ENCODE measurements around the gene PRSS8. TPM values are rescaled to one million over a fixed set of nuclear protein-coding genes. Genes with fewer than 3 reads are reported as not detected.
A peak's percentile ranks its signal among the peaks of the same experiment; 100 is the strongest.

Gene PRSS8
- total RNA-seq, 1 experiment from 2014 or later = 42.6 TPM

DNA sequence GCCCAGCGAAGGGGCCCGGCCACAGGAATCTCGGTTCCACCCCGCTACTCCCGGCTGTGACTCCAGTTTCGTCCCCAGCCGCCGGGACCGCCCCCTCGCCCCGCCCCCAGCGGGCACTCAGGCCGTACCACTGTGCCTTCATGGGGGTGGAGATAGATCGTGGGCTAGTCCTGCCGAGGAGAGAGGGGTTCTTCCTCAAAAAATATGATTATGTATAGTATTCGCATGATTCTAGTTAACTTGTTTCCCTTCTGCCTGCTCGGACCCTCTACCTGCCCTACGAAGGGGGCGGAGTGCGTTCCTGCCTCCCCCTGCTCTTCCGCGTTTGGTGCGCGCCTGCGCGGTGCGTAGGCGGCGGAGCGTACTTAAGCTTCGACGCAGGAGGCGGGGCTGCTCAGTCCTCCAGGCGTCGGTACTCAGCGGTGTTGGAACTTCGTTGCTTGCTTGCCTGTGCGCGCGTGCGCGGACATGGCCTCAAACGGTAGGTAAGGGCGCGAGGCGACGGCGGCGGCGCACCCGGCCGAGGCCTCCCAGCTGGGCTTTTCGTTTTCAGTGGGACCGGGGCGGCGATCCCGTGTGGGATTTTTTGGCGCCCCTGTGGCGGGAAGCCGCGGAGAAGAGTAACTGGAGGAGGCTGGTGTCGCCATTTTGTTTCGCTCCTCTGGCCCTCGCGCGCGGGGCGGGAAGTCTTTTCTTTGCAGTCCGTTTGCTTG lies 44.4 kb upstream of the PRSS8 start, which contains the start of gene FUS:
Gene FUS (plus strand): TSS at position 393 of the 713 bp plus-strand sequence. CDS start 76 bp downstream, at position 469.
- RAD21 ChIA-PET (ENCODE audit: low non-redundant PET in 1 of 2, low total read pairs in 2 of 2, uncharacterized antibody in 2 of 2, unreplicated experiment in 2 of 2) = no interaction called here
- Histone ChIP-seq H2AFZ (ENCODE audit: low read depth, low read length, poor library complexity, severe bottlenecking) (peak within 1 kb of the TSS; percentile 77), H3K27ac (ENCODE audit: low read depth, low read length) (peak within 1 kb of the TSS; percentile 92), H3K79me2 (ENCODE audit: insufficient read depth, low read length) (peaks cover 49% of the 10 kb centered on the region), H3K4me1 (ENCODE audit: control insufficient read depth in 1 of 2, insufficient read depth in 2 of 2, low read length in 2 of 2) (peaks cover 10 to 26% of the 10 kb centered on the region in 2 experiments), H3K9me2 (ENCODE audit: insufficient read depth) (no peaks in the 10 kb centered on the region), H3K4me2 (ENCODE audit: low read length) (peak within 1 kb of the TSS; percentile 92), H3K4me3 (replicated peaks in 1 of 2; ENCODE audit: low read depth in 1 of 2, low read length in 2 of 2) (peak within 1 kb of the TSS; percentile 90 to 93), H3K9ac (ENCODE audit: low read length) (peak within 1 kb of the TSS; percentile 98), H3K9me3 (ENCODE audit: control insufficient read depth in 1 of 2, insufficient read depth in 1 of 2, low read depth in 1 of 2, low read length in 2 of 2) (no peaks in the 10 kb centered on the region), H4K20me1 (ENCODE audit: insufficient read depth) (peaks cover 38% of the 10 kb centered on the region), H3K36me3 (ENCODE audit: control insufficient read depth in 1 of 2, insufficient read depth in 2 of 2, low read length in 2 of 2) (peaks cover 20 to 37% of the 10 kb centered on the region in 2 experiments), H3K27me3 (ENCODE audit: insufficient read depth, low read length) (no peaks in the 10 kb centered on the region)
- no TSS peak for BruUV-seq (replicated peaks)
- ATAC-seq = peak; percentile 71
- peak; percentile 76 for DNase-seq (ENCODE audit: low read depth, low spot score)
- POLR2A ChIA-PET = interaction anchor here (0.6 to 2.1 kb wide), 24 partner anchors 9 to 279 kb away, joined by 3 to 17 read pairs (median 4); partner anchors contain the start of genes ARMC5, HSD3B7, KAT8 and TRIM72
- TF ChIP-seq EGR1 (IDR thresholded peaks at IDR 0.05; ENCODE audit: low read depth) (peak; percentile 100), YY1 (IDR thresholded peaks at IDR 0.05; ENCODE audit: extremely low read depth, insufficient replicate concordance, low read depth, low read length) (peak; percentile 82), POLR2A (IDR thresholded peaks at IDR 0.05; ENCODE audit: borderline replicate concordance, extremely low read depth, insufficient read depth, insufficient read length) (peak; percentile 100), CBX3 (IDR thresholded peaks at IDR 0.05; ENCODE audit: low read depth) (peak; percentile 41; the same call in 1 of the 2 replicates), EZH2phosphoT487 (IDR thresholded peaks at IDR 0.05; ENCODE audit: borderline replicate concordance) (no peak), POLR2AphosphoS5 (IDR thresholded peaks at IDR 0.05; ENCODE audit: low read depth, low read length) (peak; percentile 100), JUND (IDR thresholded peaks at IDR 0.05) (peak; percentile 93), SIN3A (IDR thresholded peaks at IDR 0.05; ENCODE audit: low read depth) (peak; percentile 100), EZH2 (IDR thresholded peaks at IDR 0.05) (no peak), FOSL1 (IDR thresholded peaks at IDR 0.05; ENCODE audit: low read depth) (no peak), RAD21 (IDR thresholded peaks at IDR 0.05; ENCODE audit: low read depth) (0 out of 2 replicates have a peak, but pooled peaks have one; percentile 5), TCF7L2 (IDR thresholded peaks at IDR 0.05; ENCODE audit: borderline replicate concordance, extremely low read depth, insufficient read depth, insufficient read length) (peak; percentile 53), SP1 (IDR thresholded peaks at IDR 0.05; ENCODE audit: low read depth) (peak; percentile 98)
- TF ChIP-seq, protein P1, sequence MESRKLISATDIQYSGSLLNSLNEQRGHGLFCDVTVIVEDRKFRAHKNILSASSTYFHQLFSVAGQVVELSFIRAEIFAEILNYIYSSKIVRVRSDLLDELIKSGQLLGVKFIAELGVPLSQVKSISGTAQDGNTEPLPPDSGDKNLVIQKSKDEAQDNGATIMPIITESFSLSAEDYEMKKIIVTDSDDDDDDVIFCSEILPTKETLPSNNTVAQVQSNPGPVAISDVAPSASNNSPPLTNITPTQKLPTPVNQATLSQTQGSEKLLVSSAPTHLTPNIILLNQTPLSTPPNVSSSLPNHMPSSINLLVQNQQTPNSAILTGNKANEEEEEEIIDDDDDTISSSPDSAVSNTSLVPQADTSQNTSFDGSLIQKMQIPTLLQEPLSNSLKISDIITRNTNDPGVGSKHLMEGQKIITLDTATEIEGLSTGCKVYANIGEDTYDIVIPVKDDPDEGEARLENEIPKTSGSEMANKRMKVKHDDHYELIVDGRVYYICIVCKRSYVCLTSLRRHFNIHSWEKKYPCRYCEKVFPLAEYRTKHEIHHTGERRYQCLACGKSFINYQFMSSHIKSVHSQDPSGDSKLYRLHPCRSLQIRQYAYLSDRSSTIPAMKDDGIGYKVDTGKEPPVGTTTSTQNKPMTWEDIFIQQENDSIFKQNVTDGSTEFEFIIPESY (IDR thresholded peaks at IDR 0.05; ENCODE audit: extremely low read depth, insufficient replicate concordance, low read length) = peak; percentile 76
- TF ChIP-seq, protein P2, sequence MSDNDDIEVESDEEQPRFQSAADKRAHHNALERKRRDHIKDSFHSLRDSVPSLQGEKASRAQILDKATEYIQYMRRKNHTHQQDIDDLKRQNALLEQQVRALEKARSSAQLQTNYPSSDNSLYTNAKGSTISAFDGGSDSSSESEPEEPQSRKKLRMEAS (IDR thresholded peaks at IDR 0.05) = peak; percentile 90
- CTCF ChIA-PET = interaction anchor here (1.0 kb wide), 1 partner anchor 38 kb away, joined by 7 read pairs; no protein-coding TSS in a partner anchor
- intact Hi-C loops (cut with micrococcal nuclease) = no loop called here

All from HCT116 (cell line).